Measurements from ENCODE around the gene MEIS1. TPM values are rescaled to one million over a fixed set of nuclear protein-coding genes. Genes with fewer than 3 reads are reported as not detected.

MEIS1 gene
- total and polyA plus RNA-seq, 2 of the 8 experiments (the other 6 are each of a cell fraction or from before 2014, with no cell fraction given), result 0.17 to 1.2 TPM

GRCh38 chr2:66438498-66438833 is 3.5 kb downstream of the MEIS1 start:
- no peak overlapping the region for H3K4me3 ChIP-seq (ENCODE audit: extremely low read depth in 1 of 4, insufficient read depth in 2 of 4, low read depth in 3 of 4, low read length in 4 of 4)
- H2AK5ac ChIP-seq (ENCODE audit: low read depth, low read length), result no peak overlapping the region
- CTCF ChIA-PET (ENCODE audit: partially characterized antibody), result interaction anchor here (10.4 kb wide), 1 partner anchor 138 kb away, joined by 161 read pairs; no protein-coding TSS in a partner anchor
- no peak overlapping the region for H3K56ac ChIP-seq (replicated peaks; ENCODE audit: insufficient read length, low read depth, low read length)
- peaks cover 68 to 100% (median 92%) of the 10 kb centered on the region in 4 experiments for H3K27me3 ChIP-seq (replicated peaks in 1 of 4; ENCODE audit: control insufficient read depth in 3 of 4, extremely low read depth in 1 of 4, insufficient read depth in 3 of 4, low read length in 3 of 4)
- H4K5ac ChIP-seq (ENCODE audit: insufficient read length, low read depth, low read length), result no peak overlapping the region
- H3K79me1 ChIP-seq (ENCODE audit: low read depth, low read length), result no peaks in the 10 kb centered on the region
- no peak for DNase-seq (ENCODE audit: low read depth in 1 of 2, low spot score in 2 of 2)
- no peak overlapping the region for H3K9ac ChIP-seq (replicated peaks in 1 of 4; ENCODE audit: extremely low read depth in 1 of 4, low read depth in 3 of 4, low read length in 3 of 4)
- H2AFZ ChIP-seq (ENCODE audit: low read length), result no peak overlapping the region
- H2BK20ac ChIP-seq (ENCODE audit: low read length), result no peak overlapping the region
- FAIRE-seq, result no peak
- H2BK120ac ChIP-seq (replicated peaks; ENCODE audit: low read depth, low read length), result no peak overlapping the region
- 0 out of 2 replicates have a peak overlapping the region, but pooled peaks have one; percentile 29 for H2BK12ac ChIP-seq (ENCODE audit: low read depth, low read length)
- peak overlapping the region in 1 of 2 experiments; percentile 89; a peak in 2 of 4 replicates for H3K4me2 ChIP-seq (ENCODE audit: insufficient read depth in 1 of 2, low read depth in 2 of 2, low read length in 2 of 2)
- 20% methylated on average over 8 of the region's 8 CpGs; no CpG with 5 or more reads in 1 of the 2 experiments for WGBS, 2 experiments (ENCODE audit: extremely low coverage in 1 of 2, insufficient coverage in 1 of 2, insufficient read length in 1 of 2, insufficient replicate concordance in 2 of 2, low coverage in 1 of 2, low lambda C conversion rate in 2 of 2, missing lambda C conversion rate in 1 of 2)
- peaks cover 13 to 39% (median 17%) of the 10 kb centered on the region in 4 experiments for H3K4me1 ChIP-seq (replicated peaks in 1 of 4; ENCODE audit: control insufficient read depth in 3 of 4, insufficient read depth in 4 of 4, low read length in 3 of 4)
- H3K18ac ChIP-seq (ENCODE audit: extremely low read depth, low read length), result no peak overlapping the region
- H2BK5ac ChIP-seq (ENCODE audit: low read depth, low read length), result no peak overlapping the region
- no peak overlapping the region for H3K4ac ChIP-seq (replicated peaks; ENCODE audit: insufficient read length, low read depth, low read length)
- POLR2A ChIA-PET (ENCODE audit: partially characterized antibody), result interaction anchor here (1.1 to 2.3 kb wide), 3 partner anchors 12 to 139 kb away, joined by 4 to 8 read pairs (median 6); no protein-coding TSS in a partner anchor
- H4K91ac ChIP-seq (replicated peaks; ENCODE audit: insufficient read length, low read length), result no peak overlapping the region
- H3K23me2 ChIP-seq (ENCODE audit: low read depth, low read length), result peaks cover 11% of the 10 kb centered on the region
- no peaks in the 10 kb centered on the region for H3K79me2 ChIP-seq (ENCODE audit: control insufficient read depth in 1 of 2, insufficient read depth in 2 of 2, low read length in 2 of 2)
- no peak overlapping the region for H3K23ac ChIP-seq (ENCODE audit: insufficient read length)
- peaks cover 6 to 14% of the 10 kb centered on the region in 2 experiments for H4K20me1 ChIP-seq (replicated peaks in 1 of 2; ENCODE audit: control insufficient read depth in 1 of 2, insufficient read depth in 2 of 2, low read length in 2 of 2)
- no peak overlapping the region for H4K8ac ChIP-seq (ENCODE audit: extremely low read depth, insufficient read depth, low read length)
- no peaks in the 10 kb centered on the region for H3K36me3 ChIP-seq (ENCODE audit: control insufficient read depth in 2 of 4, insufficient read depth in 4 of 4, low read length in 3 of 4)
- H3K27ac ChIP-seq (ENCODE audit: low read depth, low read length), result no peak overlapping the region
- no peaks in the 10 kb centered on the region for H3K9me3 ChIP-seq (ENCODE audit: insufficient read depth in 2 of 2, low read depth in 1 of 2, low read length in 1 of 2)
- no peak overlapping the region for H3K14ac ChIP-seq (ENCODE audit: insufficient read length)
- no peak overlapping the region for H2BK15ac ChIP-seq (ENCODE audit: low read length)
- TF ChIP-seq NANOG (IDR thresholded peaks at IDR 0.05; ENCODE audit: insufficient read depth, low read depth, low read length, poor library complexity, severe bottlenecking), result no peak
- TF ChIP-seq E2F6 (IDR thresholded peaks at IDR 0.05), result no peak
- no peak for TF ChIP-seq YY1 (IDR thresholded peaks at IDR 0.05; ENCODE audit: low read depth, low read length)
- no peak for TF ChIP-seq RXRA (IDR thresholded peaks at IDR 0.05; ENCODE audit: insufficient read depth, low read depth, low read length)
- no peak for TF ChIP-seq CTCF (IDR thresholded peaks at IDR 0.05; ENCODE audit: control extremely low read depth in 1 of 3, insufficient read depth in 1 of 3, low read depth in 1 of 3, low read length in 3 of 3)
- TF ChIP-seq MAFK (IDR thresholded peaks at IDR 0.05; ENCODE audit: low read depth, low read length), result no peak
- TF ChIP-seq SRF (IDR thresholded peaks at IDR 0.05; ENCODE audit: low read depth, low read length), result no peak
- no peak for TF ChIP-seq SIN3A (conservative IDR thresholded peaks at IDR 0.05 in 1 of 2, IDR thresholded peaks at IDR 0.05 in 1 of 2; ENCODE audit: low read depth in 1 of 2, low read length in 2 of 2)
- TF ChIP-seq CHD1 (IDR thresholded peaks at IDR 0.05; ENCODE audit: low read depth, low read length), result no peak
- TF ChIP-seq CTBP2 (IDR thresholded peaks at IDR 0.05; ENCODE audit: borderline replicate concordance, insufficient read depth, insufficient read length, low read length), result no peak

Measured in H1 (cell line).